ENCODE data around the gene CT47C1. TPM values are rescaled to one million over a fixed set of nuclear protein-coding genes. Genes with fewer than 3 reads are reported as not detected.

CT47C1 gene
- total RNA-seq, 1 experiment from 2014 or later: 0.07 TPM

DNA sequence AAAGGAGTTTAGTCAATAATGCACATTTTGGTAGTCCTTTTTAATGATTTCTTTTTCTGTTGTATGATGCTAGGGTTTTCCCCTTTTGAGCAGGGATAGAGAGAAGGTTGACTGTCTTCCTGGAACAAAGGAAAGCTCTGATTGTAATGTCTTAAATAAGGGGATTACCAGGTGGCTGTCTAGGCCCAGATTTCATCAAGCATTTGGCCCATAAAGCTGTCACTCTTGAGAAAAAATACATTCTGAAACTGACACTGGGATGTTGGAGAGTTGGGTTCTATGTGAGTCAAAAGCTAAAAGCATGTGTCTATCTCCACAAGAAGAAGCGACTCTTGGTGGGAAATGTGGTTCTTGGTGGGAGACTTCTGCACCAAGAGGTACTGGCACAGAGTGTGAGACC, 28.4 kb downstream of the CT47C1 start:
- Histone ChIP-seq H3K9me2 (replicated peaks; ENCODE audit: low read length) (no peaks in the 10 kb centered on the region), H3K36me3 (ENCODE audit: low read depth, low read length) (no peaks in the 10 kb centered on the region), H3K9me3 (ENCODE audit: low read length) (no peaks in the 10 kb centered on the region), H3K9ac (ENCODE audit: low read length) (no peak overlapping the region), H3K4me3 (ENCODE audit: low read length) (no peak overlapping the region), H3K4me2 (ENCODE audit: low read length) (no peak overlapping the region), H2AFZ (ENCODE audit: low read length) (no peak overlapping the region), H3K4me1 (ENCODE audit: insufficient read depth, low read length) (peaks cover 10% of the 10 kb centered on the region), H3F3A (ENCODE audit: low read length, unreplicated experiment) (no peaks in the 10 kb centered on the region), H3K27ac (ENCODE audit: low read length) (no peak overlapping the region), H3K79me2 (ENCODE audit: low read length) (no peaks in the 10 kb centered on the region), H4K20me1 (ENCODE audit: low read length) (no peaks in the 10 kb centered on the region), H3K27me3 (ENCODE audit: low read length) (no peaks in the 10 kb centered on the region)
- no TSS peak for BruUV-seq (replicated peaks)
- POLR2A ChIA-PET (ENCODE audit: unreplicated experiment): no interaction called here
- CTCF ChIA-PET: no interaction called here
- intact Hi-C loops (cut with micrococcal nuclease): no loop called here
- ATAC-seq (no peak), DNase-seq (no peak)
- TF ChIP-seq EZH2phosphoT487 (IDR thresholded peaks at IDR 0.05; ENCODE audit: borderline replicate concordance, low read length) (no peak), EZH2 (IDR thresholded peaks at IDR 0.05; ENCODE audit: low read length, unreplicated experiment) (no peak)
- TF ChIP-seq, protein P1, sequence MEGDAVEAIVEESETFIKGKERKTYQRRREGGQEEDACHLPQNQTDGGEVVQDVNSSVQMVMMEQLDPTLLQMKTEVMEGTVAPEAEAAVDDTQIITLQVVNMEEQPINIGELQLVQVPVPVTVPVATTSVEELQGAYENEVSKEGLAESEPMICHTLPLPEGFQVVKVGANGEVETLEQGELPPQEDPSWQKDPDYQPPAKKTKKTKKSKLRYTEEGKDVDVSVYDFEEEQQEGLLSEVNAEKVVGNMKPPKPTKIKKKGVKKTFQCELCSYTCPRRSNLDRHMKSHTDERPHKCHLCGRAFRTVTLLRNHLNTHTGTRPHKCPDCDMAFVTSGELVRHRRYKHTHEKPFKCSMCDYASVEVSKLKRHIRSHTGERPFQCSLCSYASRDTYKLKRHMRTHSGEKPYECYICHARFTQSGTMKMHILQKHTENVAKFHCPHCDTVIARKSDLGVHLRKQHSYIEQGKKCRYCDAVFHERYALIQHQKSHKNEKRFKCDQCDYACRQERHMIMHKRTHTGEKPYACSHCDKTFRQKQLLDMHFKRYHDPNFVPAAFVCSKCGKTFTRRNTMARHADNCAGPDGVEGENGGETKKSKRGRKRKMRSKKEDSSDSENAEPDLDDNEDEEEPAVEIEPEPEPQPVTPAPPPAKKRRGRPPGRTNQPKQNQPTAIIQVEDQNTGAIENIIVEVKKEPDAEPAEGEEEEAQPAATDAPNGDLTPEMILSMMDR (conservative IDR thresholded peaks at IDR 0.05; ENCODE audit: low read depth, low read length): no peak

GRCh38 chrX:119105826-119106225, 33.0 kb downstream of the CT47C1 start:
- ATAC-seq (no peak), DNase-seq (peak; percentile 15)
- ChIA-PET POLR2A (ENCODE audit: unreplicated experiment) (no interaction called here), CTCF (no interaction called here)
- H3K9ac ChIP-seq (ENCODE audit: low read length): no peak overlapping the region
- H3K27me3 ChIP-seq (ENCODE audit: low read length): no peaks in the 10 kb centered on the region
- H3F3A ChIP-seq (ENCODE audit: low read length, unreplicated experiment): no peaks in the 10 kb centered on the region
- H3K27ac ChIP-seq (ENCODE audit: low read length): no peak overlapping the region
- no peaks in the 10 kb centered on the region for H3K36me3 ChIP-seq (ENCODE audit: low read depth, low read length)
- H3K4me2 ChIP-seq (ENCODE audit: low read length): no peak overlapping the region
- TF ChIP-seq, protein P1 (conservative IDR thresholded peaks at IDR 0.05; ENCODE audit: low read depth, low read length): no peak
- TF ChIP-seq EZH2 (IDR thresholded peaks at IDR 0.05; ENCODE audit: low read length, unreplicated experiment) (no peak), EZH2phosphoT487 (IDR thresholded peaks at IDR 0.05; ENCODE audit: borderline replicate concordance, low read length) (no peak)
- no peaks in the 10 kb centered on the region for H3K4me1 ChIP-seq (ENCODE audit: insufficient read depth, low read length)
- no peaks in the 10 kb centered on the region for H3K79me2 ChIP-seq (ENCODE audit: low read length)
- no peak overlapping the region for H3K4me3 ChIP-seq (ENCODE audit: low read length)
- H3K9me3 ChIP-seq (ENCODE audit: low read length): no peaks in the 10 kb centered on the region
- H2AFZ ChIP-seq (ENCODE audit: low read length): no peak overlapping the region
- no TSS peak for BruUV-seq (replicated peaks)
- no peaks in the 10 kb centered on the region for H4K20me1 ChIP-seq (ENCODE audit: low read length)
- no peaks in the 10 kb centered on the region for H3K9me2 ChIP-seq (replicated peaks; ENCODE audit: low read length)
- intact Hi-C loops (cut with micrococcal nuclease): no loop called here

GRCh38 chrX:119107206-119107605, 34.4 kb downstream of the CT47C1 start:
- CTCF ChIA-PET: no interaction called here
- intact Hi-C loops (cut with micrococcal nuclease): no loop called here
- no peak overlapping the region for H3K4me2 ChIP-seq (ENCODE audit: low read length)
- no peak overlapping the region for H2AFZ ChIP-seq (ENCODE audit: low read length)
- BruUV-seq (replicated peaks): no TSS peak
- H4K20me1 ChIP-seq (ENCODE audit: low read length): no peaks in the 10 kb centered on the region
- H3K9ac ChIP-seq (ENCODE audit: low read length): no peak overlapping the region
- H3K4me3 ChIP-seq (ENCODE audit: low read length): no peak overlapping the region
- H3K4me1 ChIP-seq (ENCODE audit: insufficient read depth, low read length): no peaks in the 10 kb centered on the region
- POLR2A ChIA-PET (ENCODE audit: unreplicated experiment): no interaction called here
- no peaks in the 10 kb centered on the region for H3K36me3 ChIP-seq (ENCODE audit: low read depth, low read length)
- no peak for ATAC-seq
- no peak for DNase-seq
- H3K27ac ChIP-seq (ENCODE audit: low read length): no peak overlapping the region
- no peaks in the 10 kb centered on the region for H3K9me2 ChIP-seq (replicated peaks; ENCODE audit: low read length)
- no peaks in the 10 kb centered on the region for H3K79me2 ChIP-seq (ENCODE audit: low read length)
- no peaks in the 10 kb centered on the region for H3K9me3 ChIP-seq (ENCODE audit: low read length)
- no peaks in the 10 kb centered on the region for H3K27me3 ChIP-seq (ENCODE audit: low read length)
- TF ChIP-seq EZH2phosphoT487 (IDR thresholded peaks at IDR 0.05; ENCODE audit: borderline replicate concordance, low read length) (no peak), EZH2 (IDR thresholded peaks at IDR 0.05; ENCODE audit: low read length, unreplicated experiment) (no peak)
- TF ChIP-seq, protein P1 (conservative IDR thresholded peaks at IDR 0.05; ENCODE audit: low read depth, low read length): no peak
- H3F3A ChIP-seq (ENCODE audit: low read length, unreplicated experiment): no peaks in the 10 kb centered on the region

Data from PC-3 (cell line).